ENCODE measurements around the gene LRRC49. TPM values are rescaled to one million over a fixed set of nuclear protein-coding genes. Genes with fewer than 3 reads are reported as not detected.

LRRC49 gene
- total RNA-seq, 1 experiment from 2014 or later, result 6.2 TPM

DNA sequence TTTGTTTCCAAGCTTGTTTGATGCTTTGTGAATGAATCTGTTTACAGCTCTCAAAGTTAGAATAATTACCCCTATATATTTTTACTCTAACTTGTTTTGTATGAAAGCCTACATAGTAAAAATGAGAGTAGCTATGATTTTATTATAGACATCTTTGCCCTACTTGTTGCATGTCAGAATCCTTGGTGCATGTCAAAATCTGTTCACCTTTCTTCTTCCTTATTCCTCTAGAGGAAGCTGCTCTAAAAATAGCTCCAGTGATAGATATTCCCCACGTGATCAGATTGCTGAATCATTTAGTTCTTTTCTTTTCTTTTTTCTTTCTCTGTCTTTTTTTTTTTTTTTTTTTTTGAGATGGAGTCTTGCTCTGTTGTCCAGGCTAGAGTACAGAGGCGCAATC, 39.8 kb downstream of the LRRC49 start:
- Histone ChIP-seq H4K20me1 (ENCODE audit: insufficient read depth) (no peaks in the 10 kb centered on the region), H3K9me3 (ENCODE audit: insufficient read depth, low read depth) (no peaks in the 10 kb centered on the region), H3K27me3 (ENCODE audit: insufficient read depth, low read depth) (no peaks in the 10 kb centered on the region), H3K4me2 (no peak overlapping the region), H3K27ac (no peak overlapping the region), H3K4me3 (no peak overlapping the region), H3K79me2 (ENCODE audit: low read depth) (no peaks in the 10 kb centered on the region), H3K36me3 (ENCODE audit: low read depth) (no peaks in the 10 kb centered on the region), H2AFZ (no peak overlapping the region), H3K9me2 (ENCODE audit: insufficient read depth) (no peaks in the 10 kb centered on the region), H3F3A (ENCODE audit: insufficient read depth, low read depth) (no peaks in the 10 kb centered on the region), H3K4me1 (replicated peaks; ENCODE audit: insufficient read depth) (no peaks in the 10 kb centered on the region)
- intact Hi-C loops (cut with micrococcal nuclease; ENCODE audit: unreplicated experiment), result no loop called here
- TF ChIP-seq, protein P1, sequence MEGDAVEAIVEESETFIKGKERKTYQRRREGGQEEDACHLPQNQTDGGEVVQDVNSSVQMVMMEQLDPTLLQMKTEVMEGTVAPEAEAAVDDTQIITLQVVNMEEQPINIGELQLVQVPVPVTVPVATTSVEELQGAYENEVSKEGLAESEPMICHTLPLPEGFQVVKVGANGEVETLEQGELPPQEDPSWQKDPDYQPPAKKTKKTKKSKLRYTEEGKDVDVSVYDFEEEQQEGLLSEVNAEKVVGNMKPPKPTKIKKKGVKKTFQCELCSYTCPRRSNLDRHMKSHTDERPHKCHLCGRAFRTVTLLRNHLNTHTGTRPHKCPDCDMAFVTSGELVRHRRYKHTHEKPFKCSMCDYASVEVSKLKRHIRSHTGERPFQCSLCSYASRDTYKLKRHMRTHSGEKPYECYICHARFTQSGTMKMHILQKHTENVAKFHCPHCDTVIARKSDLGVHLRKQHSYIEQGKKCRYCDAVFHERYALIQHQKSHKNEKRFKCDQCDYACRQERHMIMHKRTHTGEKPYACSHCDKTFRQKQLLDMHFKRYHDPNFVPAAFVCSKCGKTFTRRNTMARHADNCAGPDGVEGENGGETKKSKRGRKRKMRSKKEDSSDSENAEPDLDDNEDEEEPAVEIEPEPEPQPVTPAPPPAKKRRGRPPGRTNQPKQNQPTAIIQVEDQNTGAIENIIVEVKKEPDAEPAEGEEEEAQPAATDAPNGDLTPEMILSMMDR (conservative IDR thresholded peaks at IDR 0.05), result no peak
- TF ChIP-seq EZH2 (IDR thresholded peaks at IDR 0.05; ENCODE audit: low read depth), result no peak
- POLR2A ChIA-PET (ENCODE audit: unreplicated experiment), result no interaction called here
- CTCF ChIA-PET, result no interaction called here
- DNase-seq, result no peak
- no TSS peak for BruUV-seq (replicated peaks)

DNA sequence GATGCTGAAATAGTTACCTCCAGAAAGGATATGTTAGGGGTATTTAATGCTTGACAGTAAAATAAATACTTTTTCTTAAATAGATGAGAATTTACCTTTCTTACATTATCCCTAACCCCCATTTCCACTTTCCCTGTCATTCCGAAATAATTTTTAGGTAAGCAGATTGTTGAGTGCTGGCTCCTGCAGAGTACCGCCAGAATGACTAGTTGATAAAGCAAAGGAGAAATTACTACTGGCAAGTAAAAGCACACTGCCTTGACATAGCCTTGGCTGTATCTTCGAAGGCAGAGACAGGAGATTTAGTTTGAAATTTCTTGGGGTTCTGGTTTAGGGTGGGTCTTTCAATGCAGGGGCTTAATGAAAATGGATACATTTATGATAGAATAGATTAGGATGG, 40.8 kb downstream of the LRRC49 start:
- no peaks in the 10 kb centered on the region for H3F3A ChIP-seq (ENCODE audit: insufficient read depth, low read depth)
- H3K9me2 ChIP-seq (ENCODE audit: insufficient read depth), result no peaks in the 10 kb centered on the region
- H3K4me1 ChIP-seq (replicated peaks; ENCODE audit: insufficient read depth), result no peaks in the 10 kb centered on the region
- no peaks in the 10 kb centered on the region for H4K20me1 ChIP-seq (ENCODE audit: insufficient read depth)
- H3K27ac ChIP-seq, result no peak overlapping the region
- no peak overlapping the region for H3K4me2 ChIP-seq
- no peaks in the 10 kb centered on the region for H3K79me2 ChIP-seq (ENCODE audit: low read depth)
- H3K27me3 ChIP-seq (ENCODE audit: insufficient read depth, low read depth), result no peaks in the 10 kb centered on the region
- no peak overlapping the region for H2AFZ ChIP-seq
- no peaks in the 10 kb centered on the region for H3K9me3 ChIP-seq (ENCODE audit: insufficient read depth, low read depth)
- no peak for DNase-seq
- POLR2A ChIA-PET (ENCODE audit: unreplicated experiment), result interaction anchor here (0.7 kb wide), 1 partner anchor 1899 kb away, joined by 6 read pairs; no protein-coding TSS in a partner anchor
- no peak overlapping the region for H3K4me3 ChIP-seq
- no peaks in the 10 kb centered on the region for H3K36me3 ChIP-seq (ENCODE audit: low read depth)
- no TSS peak for BruUV-seq (replicated peaks)
- TF ChIP-seq EZH2 (IDR thresholded peaks at IDR 0.05; ENCODE audit: low read depth), result no peak
- TF ChIP-seq, protein P1 (conservative IDR thresholded peaks at IDR 0.05), result no peak
- CTCF ChIA-PET, result no interaction called here
- intact Hi-C loops (cut with micrococcal nuclease; ENCODE audit: unreplicated experiment), result no loop called here

DNA sequence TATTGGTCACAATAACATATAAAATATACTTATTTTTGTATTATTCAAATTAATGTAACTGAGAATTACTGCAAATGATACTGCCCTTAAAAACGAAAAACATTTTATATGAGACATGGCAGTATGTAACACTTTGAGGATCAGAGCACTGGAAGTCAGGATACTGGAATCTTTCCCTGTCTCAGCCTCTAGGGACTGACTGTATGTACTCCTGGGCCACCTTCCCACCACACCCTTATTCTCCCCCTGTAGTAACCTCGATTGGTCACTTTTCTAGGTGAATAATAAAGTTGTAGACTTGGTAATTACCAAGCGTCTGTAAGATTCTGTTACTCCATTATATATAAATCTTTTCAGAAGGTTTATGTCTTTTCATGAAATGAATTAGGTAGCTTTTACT, 43.0 kb downstream of the LRRC49 start:
- H3K36me3 ChIP-seq (ENCODE audit: low read depth), result no peaks in the 10 kb centered on the region
- no peak overlapping the region for H3K4me2 ChIP-seq
- H3K27ac ChIP-seq, result no peak overlapping the region
- TF ChIP-seq, protein P1 (conservative IDR thresholded peaks at IDR 0.05), result no peak
- no peak for TF ChIP-seq EZH2 (IDR thresholded peaks at IDR 0.05; ENCODE audit: low read depth)
- no peaks in the 10 kb centered on the region for H3K4me1 ChIP-seq (replicated peaks; ENCODE audit: insufficient read depth)
- no TSS peak for BruUV-seq (replicated peaks)
- H3K4me3 ChIP-seq, result no peak overlapping the region
- H3K27me3 ChIP-seq (ENCODE audit: insufficient read depth, low read depth), result no peaks in the 10 kb centered on the region
- CTCF ChIA-PET, result no interaction called here
- POLR2A ChIA-PET (ENCODE audit: unreplicated experiment), result no interaction called here
- no peaks in the 10 kb centered on the region for H3F3A ChIP-seq (ENCODE audit: insufficient read depth, low read depth)
- no peaks in the 10 kb centered on the region for H4K20me1 ChIP-seq (ENCODE audit: insufficient read depth)
- no peak for DNase-seq
- H3K79me2 ChIP-seq (ENCODE audit: low read depth), result no peaks in the 10 kb centered on the region
- H3K9me3 ChIP-seq (ENCODE audit: insufficient read depth, low read depth), result no peaks in the 10 kb centered on the region
- no peak overlapping the region for H2AFZ ChIP-seq
- intact Hi-C loops (cut with micrococcal nuclease; ENCODE audit: unreplicated experiment), result no loop called here
- no peaks in the 10 kb centered on the region for H3K9me2 ChIP-seq (ENCODE audit: insufficient read depth)
